T-helper 2 cell treated with Interferon-gamma antibody and Interleukin-4, amounts not matched to agents 5 μg/mL and 100 μg/mL, for 36 hours (primary cell): ENCODE data around the gene OLIG1.

Source experiments
- DNase-seq: peaks from one replicate; pipeline ENCODE4 v3.0.0; 2021; ENCODE audit warnings: low spot score
- H3K27ac Mint-ChIP-seq: one replicate; pipeline ENCODE4 v1.8.0; 2021; ENCODE audit warnings: mild to moderate bottlenecking, mixed read lengths
- H3K27me3 Mint-ChIP-seq: one replicate; pipeline ENCODE4 v1.8.0; 2021; ENCODE audit warnings: low read depth, mixed read lengths
- H3K36me3 Mint-ChIP-seq: one replicate; pipeline ENCODE4 v1.8.0; 2021; ENCODE audit warnings: low read depth, mixed read lengths
- H3K4me1 Mint-ChIP-seq: one replicate; pipeline ENCODE4 v1.8.0; 2021; ENCODE audit warnings: low read depth, mixed read lengths
- H3K4me3 Mint-ChIP-seq: one replicate; pipeline ENCODE4 v1.8.0; 2022; ENCODE audit warnings: mild to moderate bottlenecking, moderate library complexity, mixed read lengths
- H3K9me3 Mint-ChIP-seq: one replicate; pipeline ENCODE4 v1.8.0; 2021; ENCODE audit warnings: mixed read lengths

The OLIG1 gene

GRCh38 chr21:33027401-33028286 is 42.3 kb upstream of the OLIG1 start:
- H3K27ac Mint-ChIP-seq, result no peak overlapping the region
- no peak overlapping the region for H3K4me3 Mint-ChIP-seq
- no peak for DNase-seq
- peaks cover 14% of the 10 kb centered on the region for H3K4me1 Mint-ChIP-seq
- H3K27me3 Mint-ChIP-seq, result peaks cover 79% of the 10 kb centered on the region
- H3K9me3 Mint-ChIP-seq, result no peaks in the 10 kb centered on the region
- peaks cover 2% of the 10 kb centered on the region for H3K36me3 Mint-ChIP-seq

- H3K27ac Mint-ChIP-seq, result peak overlapping the region; percentile 67
- no peaks in the 10 kb centered on the region for H3K9me3 Mint-ChIP-seq
- DNase-seq, result no peak
- peaks cover 13% of the 10 kb centered on the region for H3K4me1 Mint-ChIP-seq
- H3K4me3 Mint-ChIP-seq, result peak overlapping the region; percentile 45
- peaks cover 78% of the 10 kb centered on the region for H3K27me3 Mint-ChIP-seq
- H3K36me3 Mint-ChIP-seq, result peaks cover 2% of the 10 kb centered on the region
Measured at GRCh38 chr21:33028287-33028670, 41.7 kb upstream of the OLIG1 start.

- Mint-ChIP-seq H3K4me1 (peaks cover 13% of the 10 kb centered on the region), H3K36me3 (peaks cover 2% of the 10 kb centered on the region), H3K27ac (peak overlapping the region; percentile 85), H3K4me3 (peak overlapping the region; percentile 24), H3K27me3 (peaks cover 74% of the 10 kb centered on the region), H3K9me3 (no peaks in the 10 kb centered on the region)
- DNase-seq, result no peak
Measured at GRCh38 chr21:33028773-33029384, 41.1 kb upstream of the OLIG1 start.

- H3K4me3 Mint-ChIP-seq, result peak overlapping the region; percentile 24
- no peak overlapping the region for H3K27ac Mint-ChIP-seq
Measured at GRCh38 chr21:33029385-33029921, 40.5 kb upstream of the OLIG1 start.

GRCh38 chr21:33029975-33030461 is 39.9 kb upstream of the OLIG1 start:
- Mint-ChIP-seq H3K36me3 (peaks cover 2% of the 10 kb centered on the region), H3K4me3 (no peak overlapping the region), H3K27me3 (peaks cover 67% of the 10 kb centered on the region), H3K4me1 (peaks cover 9% of the 10 kb centered on the region), H3K9me3 (no peaks in the 10 kb centered on the region), H3K27ac (no peak overlapping the region)
- DNase-seq, result no peak

More at GRCh38 chr21:33029385-33029921, 40.5 kb upstream of the OLIG1 start:
- Mint-ChIP-seq H3K36me3 (peaks cover 2% of the 10 kb centered on the region), H3K9me3 (no peaks in the 10 kb centered on the region), H3K27me3 (peaks cover 72% of the 10 kb centered on the region), H3K4me1 (peaks cover 9% of the 10 kb centered on the region)
- DNase-seq, result no peak

GRCh38 chr21:33030633-33031032 is 39.3 kb upstream of the OLIG1 start:
- DNase-seq, result no peak
- H3K4me3 Mint-ChIP-seq, result no peak overlapping the region
- peaks cover 9% of the 10 kb centered on the region for H3K4me1 Mint-ChIP-seq
- peaks cover 63% of the 10 kb centered on the region for H3K27me3 Mint-ChIP-seq
- H3K9me3 Mint-ChIP-seq, result no peaks in the 10 kb centered on the region
- no peak overlapping the region for H3K27ac Mint-ChIP-seq
- H3K36me3 Mint-ChIP-seq, result peaks cover 2% of the 10 kb centered on the region

- H3K4me1 Mint-ChIP-seq, result peaks cover 11% of the 10 kb centered on the region
- H3K36me3 Mint-ChIP-seq, result peaks cover 2% of the 10 kb centered on the region
- H3K27ac Mint-ChIP-seq, result no peak overlapping the region
- peaks cover 56% of the 10 kb centered on the region for H3K27me3 Mint-ChIP-seq
- no peaks in the 10 kb centered on the region for H3K9me3 Mint-ChIP-seq
- no peak for DNase-seq
- no peak overlapping the region for H3K4me3 Mint-ChIP-seq
Measured at GRCh38 chr21:33031152-33031911, 38.6 kb upstream of the OLIG1 start.

GRCh38 chr21:33032434-33033047 is 37.4 kb upstream of the OLIG1 start:
- Mint-ChIP-seq H3K27me3 (peaks cover 48% of the 10 kb centered on the region), H3K9me3 (no peaks in the 10 kb centered on the region), H3K4me1 (peaks cover 23% of the 10 kb centered on the region), H3K4me3 (no peak overlapping the region), H3K27ac (no peak overlapping the region), H3K36me3 (no peaks in the 10 kb centered on the region)
- DNase-seq, result no peak

- no peaks in the 10 kb centered on the region for H3K9me3 Mint-ChIP-seq
- no peak for DNase-seq
- H3K36me3 Mint-ChIP-seq, result no peaks in the 10 kb centered on the region
- peaks cover 21% of the 10 kb centered on the region for H3K4me1 Mint-ChIP-seq
- H3K27me3 Mint-ChIP-seq, result peaks cover 49% of the 10 kb centered on the region
- H3K4me3 Mint-ChIP-seq, result no peak overlapping the region
- H3K27ac Mint-ChIP-seq, result no peak overlapping the region
Measured at GRCh38 chr21:33033094-33033951, 36.6 kb upstream of the OLIG1 start.

GRCh38 chr21:33033961-33034413 is 36.0 kb upstream of the OLIG1 start:
- Mint-ChIP-seq H3K27me3 (peaks cover 46% of the 10 kb centered on the region), H3K4me3 (no peak overlapping the region), H3K36me3 (no peaks in the 10 kb centered on the region), H3K27ac (no peak overlapping the region), H3K4me1 (peaks cover 17% of the 10 kb centered on the region), H3K9me3 (no peaks in the 10 kb centered on the region)
- DNase-seq, result no peak

GRCh38 chr21:33035147-33035546 is 34.8 kb upstream of the OLIG1 start:
- peaks cover 38% of the 10 kb centered on the region for H3K27me3 Mint-ChIP-seq
- no peaks in the 10 kb centered on the region for H3K9me3 Mint-ChIP-seq
- DNase-seq, result no peak
- no peaks in the 10 kb centered on the region for H3K36me3 Mint-ChIP-seq
- H3K4me3 Mint-ChIP-seq, result no peak overlapping the region
- peaks cover 14% of the 10 kb centered on the region for H3K4me1 Mint-ChIP-seq
- H3K27ac Mint-ChIP-seq, result no peak overlapping the region

GRCh38 chr21:33036430-33037162 is 33.3 kb upstream of the OLIG1 start:
- H3K36me3 Mint-ChIP-seq, result no peaks in the 10 kb centered on the region
- DNase-seq, result peak; percentile 25
- peak overlapping the region; percentile 35 for H3K4me3 Mint-ChIP-seq
- H3K9me3 Mint-ChIP-seq, result no peaks in the 10 kb centered on the region
- peaks cover 14% of the 10 kb centered on the region for H3K4me1 Mint-ChIP-seq
- peak overlapping the region; percentile 67 for H3K27ac Mint-ChIP-seq
- H3K27me3 Mint-ChIP-seq, result peaks cover 38% of the 10 kb centered on the region
